Activated gamma-delta T cell (primary cell): ENCODE measurements around the gene SLC16A11.

Source experiments
- DNase-seq: peaks from one replicate; lab custom pipeline; 2025; lab: John Stamatoyannopoulos, UW

SLC16A11 gene

DNA sequence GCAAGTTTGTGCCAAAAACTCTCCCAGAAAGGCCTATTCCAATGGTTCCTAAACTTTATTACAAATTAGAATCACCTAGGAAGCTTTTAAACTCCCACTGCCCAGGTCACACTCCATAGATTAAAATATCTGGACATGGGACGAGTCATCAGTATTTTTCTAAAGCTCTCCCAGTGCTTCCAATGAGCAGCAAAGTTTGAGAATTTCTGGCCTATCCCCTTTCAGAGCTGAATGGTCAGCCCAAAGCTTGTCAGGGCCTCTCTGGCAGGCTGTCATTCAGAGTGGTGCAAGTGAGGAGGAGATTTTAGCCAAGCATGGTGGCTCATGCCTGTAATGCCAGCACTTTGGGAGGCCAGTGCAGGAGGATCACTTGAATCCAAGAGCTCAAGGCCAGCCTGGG lies 18.6 kb downstream of the SLC16A11 start:
- DNase-seq = no peak

DNA sequence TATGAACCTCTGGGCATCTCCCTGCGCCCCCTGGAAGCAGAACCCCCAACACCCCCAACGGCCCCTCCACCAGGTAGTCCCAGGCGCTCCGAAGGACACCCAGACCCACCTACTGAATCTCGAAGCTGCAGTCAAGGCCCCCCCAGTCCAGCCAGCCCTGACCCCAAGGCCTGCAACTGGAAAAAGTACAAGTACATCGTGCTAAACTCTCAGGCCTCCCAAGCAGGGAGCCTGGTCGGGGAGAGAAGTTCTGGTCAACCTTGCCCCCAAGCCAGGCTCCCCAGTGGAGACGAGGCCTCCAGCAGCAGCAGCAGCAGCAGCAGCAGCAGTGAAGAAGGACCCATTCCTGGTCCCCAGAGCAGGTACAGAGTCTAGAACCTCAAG lies 19.5 kb downstream of the SLC16A11 start:
- no peak for DNase-seq

DNA sequence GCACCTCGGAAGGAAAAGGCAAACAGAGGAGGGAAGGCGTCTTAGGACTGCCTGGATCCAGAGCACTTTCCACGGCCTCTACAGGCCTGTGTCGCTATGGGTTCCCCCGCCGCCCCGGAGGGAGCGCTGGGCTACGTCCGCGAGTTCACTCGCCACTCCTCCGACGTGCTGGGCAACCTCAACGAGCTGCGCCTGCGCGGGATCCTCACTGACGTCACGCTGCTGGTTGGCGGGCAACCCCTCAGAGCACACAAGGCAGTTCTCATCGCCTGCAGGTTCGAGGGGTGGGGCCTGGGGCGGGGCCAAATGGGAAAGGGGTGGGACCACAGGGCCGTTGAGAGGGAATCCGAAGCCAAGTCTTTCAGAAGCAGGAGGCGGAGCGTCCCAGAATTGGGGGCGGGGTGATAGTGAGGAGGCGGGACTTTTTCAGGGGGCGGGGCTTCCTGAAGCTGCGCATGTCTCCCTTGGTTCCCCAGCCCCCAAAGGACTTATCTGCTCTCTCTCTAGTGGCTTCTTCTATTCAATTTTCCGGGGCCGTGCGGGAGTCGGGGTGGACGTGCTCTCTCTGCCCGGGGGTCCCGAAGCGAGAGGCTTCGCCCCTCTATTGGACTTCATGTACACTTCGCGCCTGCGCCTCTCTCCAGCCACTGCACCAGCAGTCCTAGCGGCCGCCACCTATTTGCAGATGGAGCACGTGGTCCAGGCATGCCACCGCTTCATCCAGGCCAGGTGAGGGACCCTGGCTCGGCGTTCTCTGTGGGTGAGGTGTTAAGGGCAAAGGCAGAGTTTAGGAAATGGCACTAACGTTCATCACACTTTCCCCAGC lies 20.1 kb downstream of the SLC16A11 start:
- peak; percentile 97 for DNase-seq

DNA sequence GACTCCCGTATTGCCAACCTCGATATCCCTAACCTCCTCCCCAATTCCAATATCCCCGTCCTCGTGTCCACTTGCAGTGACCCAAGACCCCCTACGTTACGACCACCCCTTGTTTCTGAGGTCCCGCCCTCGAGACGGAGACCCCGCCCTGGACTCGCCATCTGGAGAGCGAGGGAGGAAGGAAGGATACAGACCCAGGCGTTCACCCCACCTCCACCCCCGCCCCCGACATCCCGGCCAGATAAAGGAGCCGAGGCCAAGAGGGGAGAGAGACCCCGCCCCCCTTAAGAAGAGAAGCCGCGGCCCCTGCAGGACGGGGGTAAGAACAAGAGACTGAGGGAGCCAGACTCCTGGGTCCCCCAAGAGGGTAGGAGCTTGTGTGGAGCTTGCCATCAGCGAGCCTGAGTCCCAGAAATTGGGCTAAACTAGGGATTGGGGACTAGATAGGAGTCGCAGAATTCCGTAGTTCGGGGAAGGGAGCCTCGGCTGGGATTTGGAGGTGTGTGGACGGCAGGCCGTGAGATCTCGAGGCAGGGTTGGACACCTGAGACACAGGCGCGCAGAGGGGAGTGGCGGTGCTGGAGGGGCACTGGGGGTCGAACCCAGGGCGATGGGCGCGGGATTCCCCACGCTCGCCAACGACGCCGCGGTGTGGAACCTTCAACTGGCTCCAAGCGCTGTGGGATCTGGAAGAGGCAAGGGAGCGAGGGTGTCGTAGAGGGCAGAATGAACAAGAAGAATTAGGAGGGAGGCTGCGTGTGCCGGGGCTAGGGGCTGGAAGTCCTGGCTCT lies 20.9 kb downstream of the SLC16A11 start, which contains the start of gene BCL6B:
BCL6B (plus strand) TSS at position 270 of the 791 bp plus-strand sequence. CDS start 622 bp downstream, outside the sequence.
- DNase-seq = no peak

DNA sequence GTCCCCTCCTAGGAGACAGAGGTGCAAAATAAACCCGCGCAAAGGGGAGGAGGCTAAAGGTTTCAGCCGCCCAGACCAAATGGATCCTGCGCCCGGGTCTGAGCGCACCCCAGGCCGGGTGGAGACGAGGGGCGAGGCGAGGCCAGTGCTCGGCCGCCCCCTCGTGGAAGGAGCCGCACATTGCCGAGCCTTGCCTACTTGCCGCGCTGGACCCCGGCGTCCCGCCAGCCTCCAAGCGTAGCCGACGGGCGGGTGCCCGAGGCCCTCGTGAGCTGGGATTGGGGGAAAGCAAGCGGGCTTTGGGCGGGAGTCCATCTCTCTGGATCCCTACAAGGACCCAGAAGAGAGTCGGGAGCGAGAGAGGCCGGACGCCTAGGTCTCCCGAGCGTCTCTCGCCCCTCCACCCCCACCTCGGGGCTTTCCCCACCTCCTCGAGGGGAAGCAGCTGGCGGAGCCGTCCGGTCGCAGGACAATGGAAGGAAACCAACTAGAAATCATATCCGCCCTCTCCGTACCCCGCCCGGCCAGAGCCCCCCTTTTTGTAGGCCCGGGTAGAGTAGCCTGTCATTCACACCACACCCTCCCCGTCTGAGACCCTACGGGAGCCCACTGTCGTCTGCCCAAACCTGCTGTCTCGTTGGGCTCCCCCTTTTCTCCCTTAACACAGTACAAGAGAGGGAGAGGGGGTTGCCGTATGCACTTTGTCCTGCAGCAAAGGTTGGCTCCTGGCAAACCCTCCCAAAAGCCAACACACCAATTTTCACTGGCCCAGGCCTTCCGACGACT lies 21.7 kb downstream of the SLC16A11 start:
- peak; percentile 58 for DNase-seq

DNA sequence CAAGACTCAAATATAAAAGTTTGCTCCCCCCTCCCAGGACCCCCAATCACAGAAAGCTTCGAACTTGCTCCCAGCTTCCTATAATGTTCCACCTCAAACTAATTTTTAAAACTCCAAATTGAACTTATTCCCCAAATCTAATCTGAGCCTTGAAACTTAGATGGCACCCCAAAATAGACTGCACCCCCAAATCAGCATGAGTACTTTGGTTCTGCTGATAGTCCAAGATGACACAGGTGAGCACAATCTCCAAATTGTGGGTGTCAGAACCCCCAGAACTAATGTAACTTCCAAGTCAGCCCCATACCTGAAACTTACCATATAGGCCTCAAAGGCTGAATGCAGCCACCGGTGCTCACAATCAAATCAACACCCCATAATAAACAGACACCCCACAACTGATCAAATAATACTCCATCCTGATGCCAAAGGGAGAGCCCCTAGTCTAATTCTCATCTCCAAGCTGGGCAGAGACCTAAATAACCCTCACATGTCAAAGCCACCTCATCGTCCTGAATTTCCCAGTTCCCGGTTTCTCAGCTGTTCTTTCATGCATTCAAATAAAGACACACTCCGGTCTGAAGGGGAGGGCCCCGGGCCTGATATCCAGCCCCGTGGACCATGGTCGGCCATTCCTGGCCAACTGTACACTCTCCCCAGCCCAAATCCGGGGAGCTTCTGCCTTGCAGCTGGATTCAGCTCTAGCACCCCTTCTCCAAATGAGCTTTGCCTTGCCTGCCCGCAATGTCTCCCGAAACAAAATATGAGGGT lies 22.8 kb downstream of the SLC16A11 start:
- no peak for DNase-seq

DNA sequence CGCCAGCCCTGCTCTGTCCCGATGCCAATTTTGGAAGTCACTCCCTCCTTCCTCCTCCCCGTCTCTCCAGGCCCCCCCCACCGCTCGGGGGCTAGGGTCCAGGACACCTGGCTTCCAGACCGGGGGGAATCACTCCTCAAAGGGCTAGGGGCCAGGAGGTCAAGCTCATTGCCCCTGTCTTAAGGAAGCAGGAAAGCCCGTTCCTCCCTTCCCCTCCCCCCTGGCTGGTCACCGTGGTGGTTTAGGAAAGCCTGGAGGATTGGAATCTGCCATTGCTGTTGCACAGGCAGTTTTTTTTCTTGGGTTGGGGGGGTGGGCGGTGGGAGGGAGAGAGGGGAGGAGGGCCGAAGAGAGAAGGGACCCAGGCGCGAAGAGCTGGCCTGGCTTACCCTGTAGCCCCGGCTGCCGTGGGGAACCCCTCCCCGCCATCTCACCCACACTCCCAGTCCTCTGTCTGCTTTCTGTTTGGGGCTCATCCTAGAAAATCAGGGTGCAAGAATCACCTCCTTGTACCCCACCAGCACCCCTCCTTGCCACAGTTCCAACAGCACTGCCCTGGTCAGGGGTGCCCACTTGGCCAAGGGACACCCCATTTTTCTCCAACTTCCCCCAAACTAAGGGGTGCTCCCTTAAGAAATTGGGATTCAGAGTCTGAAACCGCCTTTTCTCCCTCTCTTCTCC lies 23.9 kb downstream of the SLC16A11 start:
- DNase-seq = no peak

DNA sequence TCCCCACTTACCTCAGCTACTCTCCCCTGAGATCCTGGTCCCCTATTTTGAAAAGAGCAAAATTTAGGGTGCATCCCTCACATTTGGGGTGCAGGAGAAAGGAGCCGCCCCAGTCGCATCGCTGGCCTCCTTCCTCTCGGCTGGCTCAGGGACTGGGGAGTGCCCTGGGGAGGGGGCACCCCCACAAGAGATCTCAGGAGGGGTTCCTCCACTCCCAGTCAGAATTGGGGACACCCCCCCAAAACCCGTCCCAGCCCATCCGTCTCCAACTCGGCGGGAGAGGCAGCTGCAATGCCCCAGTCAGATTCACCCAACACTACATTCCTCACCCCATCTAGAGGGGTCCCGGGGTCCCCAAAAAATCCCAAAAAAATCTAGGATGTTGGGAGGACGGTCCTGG lies 24.5 kb downstream of the SLC16A11 start:
- no peak for DNase-seq

DNA sequence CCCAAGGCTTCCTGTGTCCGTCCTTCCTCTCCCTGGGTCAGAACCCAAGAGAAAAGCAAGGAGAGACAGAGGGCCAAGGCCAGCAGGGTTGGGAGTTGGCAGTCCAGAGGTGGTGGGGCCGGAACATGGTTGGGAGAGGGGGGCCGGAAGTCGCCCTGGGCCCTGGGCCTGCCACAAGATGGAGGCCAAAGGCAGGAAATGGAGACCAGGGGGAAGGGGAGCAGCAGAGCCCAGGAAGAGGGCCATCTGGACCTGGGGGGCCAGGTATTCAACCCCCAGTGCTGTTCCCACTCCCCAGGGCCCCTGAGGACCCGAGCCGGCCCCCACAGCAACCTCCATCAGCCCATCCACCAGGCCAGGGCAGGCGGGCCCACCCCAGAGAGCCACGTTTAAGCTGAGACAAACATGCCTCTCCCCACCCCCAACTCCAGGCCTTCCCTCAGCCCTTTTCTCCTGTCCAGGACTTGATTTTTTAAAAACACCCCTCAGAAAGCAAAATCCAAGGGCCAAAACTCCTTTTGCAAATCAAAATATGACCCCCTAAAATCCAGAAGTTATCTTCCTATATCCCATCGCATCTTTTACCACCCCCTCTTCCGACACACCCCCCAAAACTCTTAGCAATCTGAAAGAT lies 25.4 kb downstream of the SLC16A11 start:
- no peak for DNase-seq

DNA sequence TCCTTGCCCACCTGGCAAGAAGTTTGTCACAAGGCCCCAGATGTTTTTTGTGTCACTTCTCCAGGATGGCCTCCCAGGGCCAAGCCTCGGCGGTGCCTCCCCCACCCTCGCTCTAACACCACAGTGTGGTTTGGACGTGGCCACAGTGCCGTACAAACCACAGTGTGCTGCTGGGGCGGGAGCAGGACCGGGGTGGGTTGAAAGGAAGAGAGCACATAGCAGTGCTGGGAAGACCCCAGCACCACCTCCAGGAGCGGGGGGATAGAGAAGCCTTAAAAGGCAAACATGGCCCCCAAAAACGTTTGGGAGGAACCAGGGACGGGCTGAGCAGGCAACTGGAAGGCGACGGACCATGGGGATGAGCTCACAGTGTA lies 26.1 kb downstream of the SLC16A11 start:
- no peak for DNase-seq

DNA sequence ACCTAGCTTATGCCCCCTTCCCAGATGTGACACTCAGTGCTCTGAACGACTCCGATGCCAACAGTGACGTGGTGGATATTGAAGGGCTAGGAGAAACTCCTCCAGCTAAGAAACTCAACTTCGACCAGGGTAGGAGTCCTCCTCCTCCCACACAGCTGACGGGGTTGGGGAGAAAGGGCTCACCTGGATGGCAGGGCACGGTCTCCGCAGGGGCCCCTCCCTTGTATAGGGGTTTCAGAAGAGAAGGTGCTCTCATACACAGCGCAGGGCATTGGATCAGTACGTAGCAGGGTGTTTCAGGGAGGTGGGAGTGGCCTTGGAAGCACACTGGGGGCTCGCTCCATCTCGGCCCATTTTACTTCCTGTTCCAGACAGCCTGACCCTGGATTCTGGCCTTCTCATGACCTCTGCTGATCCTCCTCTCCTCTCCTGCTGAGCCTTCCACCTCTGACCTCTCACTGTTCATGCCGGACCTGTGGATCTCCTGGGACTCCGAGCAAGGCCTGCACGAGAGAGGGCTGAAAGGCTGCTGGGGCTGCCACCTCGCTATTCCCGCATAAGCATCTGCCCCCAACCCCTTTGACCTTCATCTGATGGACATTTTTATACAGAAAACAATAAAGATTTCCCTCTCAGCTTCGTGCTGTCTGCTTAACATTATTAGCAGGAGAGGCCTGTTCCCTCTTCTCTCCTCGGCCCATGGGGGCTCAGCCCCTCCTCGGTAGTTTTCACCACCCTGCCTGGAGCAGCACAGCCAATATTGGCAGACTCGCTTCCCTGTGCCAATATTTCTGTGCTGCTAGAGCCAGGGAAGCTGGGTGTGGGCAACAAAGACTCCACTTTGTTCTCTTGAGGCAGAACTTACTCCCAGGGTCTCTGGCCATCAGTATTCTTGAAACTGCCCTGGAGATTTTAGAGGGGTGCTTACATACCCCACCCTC lies 26.7 kb downstream of the SLC16A11 start:
- no peak for DNase-seq

DNA sequence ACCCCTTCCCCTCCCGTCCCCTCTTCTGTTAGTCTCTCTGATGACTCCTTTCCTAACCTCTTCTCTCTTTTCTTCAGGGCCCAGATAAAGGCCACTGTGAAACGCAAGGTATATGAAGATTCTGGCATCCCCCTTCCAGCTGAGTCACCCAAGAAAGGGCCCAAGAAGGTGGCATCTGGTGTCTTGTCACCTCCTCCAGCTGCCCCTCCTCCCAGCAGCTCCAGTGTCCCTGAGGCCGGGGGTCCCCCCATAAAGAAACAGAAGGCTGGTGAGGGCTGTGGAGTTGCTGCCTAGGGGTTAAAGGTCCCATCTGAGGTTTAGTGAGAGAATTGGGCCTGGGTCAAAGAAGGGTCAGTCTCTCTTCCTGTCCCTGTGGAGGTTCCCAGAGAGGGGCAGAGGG lies 27.5 kb downstream of the SLC16A11 start:
- no peak for DNase-seq

DNA sequence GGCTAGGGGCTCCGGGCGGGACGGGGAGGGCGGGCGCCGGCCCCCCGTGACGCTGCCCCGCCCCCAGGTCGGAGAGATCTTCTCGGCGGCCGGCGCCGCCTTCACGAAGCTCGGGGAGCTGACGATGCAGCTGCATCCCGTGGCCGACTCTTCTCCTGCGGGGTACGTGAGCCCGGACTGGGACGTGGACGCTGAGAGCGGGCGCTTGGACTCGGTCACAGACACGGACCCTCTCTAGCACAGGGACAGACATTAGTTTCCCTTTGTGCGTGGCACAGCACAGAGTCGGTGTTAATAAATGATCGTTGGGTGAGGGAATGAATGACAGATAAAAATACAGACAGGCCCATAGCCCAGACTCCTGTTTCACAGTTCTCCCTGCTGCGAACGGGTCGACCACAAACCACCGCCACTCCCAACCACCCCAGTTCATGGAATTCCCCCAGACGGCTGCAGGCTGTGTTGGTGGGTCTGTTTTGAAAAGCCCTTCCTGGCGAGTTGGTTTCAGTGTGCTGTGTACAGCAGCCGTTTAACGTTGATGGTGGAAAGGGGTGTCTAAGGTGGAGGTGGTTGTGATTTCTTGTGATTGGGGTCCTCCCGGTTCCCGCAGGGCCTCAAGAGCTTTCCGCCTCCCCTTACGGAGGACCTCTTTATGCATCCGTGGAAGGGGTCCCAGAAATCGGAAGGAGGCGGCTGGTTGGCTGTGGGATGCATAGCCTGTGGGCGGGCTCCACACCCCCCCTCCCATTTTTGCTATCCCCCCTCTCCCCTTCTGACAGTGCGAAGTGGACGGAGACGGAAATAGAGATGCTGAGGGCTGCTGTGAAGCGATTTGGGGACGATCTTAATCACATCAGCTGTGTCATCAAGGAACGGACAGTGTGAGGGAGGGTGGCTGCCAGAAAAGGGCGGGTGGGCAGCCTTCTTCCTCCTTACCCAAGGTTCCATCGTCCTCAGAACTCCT lies 28.6 kb downstream of the SLC16A11 start:
- peak; percentile 52 for DNase-seq

DNA sequence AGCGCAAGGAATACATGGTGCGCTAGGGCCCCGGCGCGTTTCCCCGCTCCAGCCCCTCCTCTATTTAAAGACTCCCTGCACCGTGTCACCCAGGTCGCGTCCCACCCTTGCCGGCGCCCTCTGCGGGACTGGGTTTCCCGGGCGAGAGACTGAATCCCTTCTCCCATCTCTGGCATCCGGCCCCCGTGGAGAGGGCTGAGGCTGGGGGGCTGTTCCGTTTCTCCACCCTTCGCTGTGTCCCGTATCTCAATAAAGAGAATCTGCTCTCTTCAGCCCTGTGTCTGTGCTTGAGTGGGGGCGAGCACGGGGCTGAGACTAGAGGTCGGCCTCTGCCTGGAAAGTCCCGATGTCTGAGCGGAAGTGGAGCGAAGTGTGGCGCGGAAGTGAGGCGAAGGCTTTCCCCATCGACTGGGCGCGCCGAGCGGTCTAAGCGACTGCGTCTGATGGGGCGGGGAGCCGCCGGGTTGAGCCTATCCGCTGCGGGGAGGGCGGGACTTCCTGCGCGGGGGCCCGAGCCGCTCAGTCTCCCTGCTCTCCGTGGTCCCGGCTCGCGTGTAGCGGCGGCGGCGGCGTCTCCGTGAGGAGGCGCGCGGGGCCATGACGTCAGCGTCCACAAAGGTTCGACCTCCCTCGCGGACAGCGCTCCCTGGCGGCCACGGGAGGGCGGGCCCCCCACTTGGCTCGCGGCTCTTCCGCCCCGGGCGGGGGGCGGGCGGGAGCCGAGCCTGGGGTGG lies 29.5 kb downstream of the SLC16A11 start:
- DNase-seq = peak; percentile 97

DNA sequence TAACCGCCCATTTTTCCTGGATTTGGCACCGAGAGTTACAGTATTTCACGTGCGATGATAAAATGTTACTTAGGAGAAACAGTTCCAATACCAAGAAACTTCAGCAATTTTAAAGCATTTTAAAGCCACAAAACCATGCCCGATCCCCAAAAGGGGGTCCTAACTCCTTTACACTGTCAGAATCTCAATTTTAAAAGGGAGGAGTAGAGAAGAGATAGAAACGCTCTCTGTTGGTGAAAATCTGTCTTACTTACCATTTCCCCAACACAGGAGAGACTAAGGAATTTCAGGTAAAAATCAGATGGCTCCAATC lies 32.0 kb downstream of the SLC16A11 start:
- no peak for DNase-seq

DNA sequence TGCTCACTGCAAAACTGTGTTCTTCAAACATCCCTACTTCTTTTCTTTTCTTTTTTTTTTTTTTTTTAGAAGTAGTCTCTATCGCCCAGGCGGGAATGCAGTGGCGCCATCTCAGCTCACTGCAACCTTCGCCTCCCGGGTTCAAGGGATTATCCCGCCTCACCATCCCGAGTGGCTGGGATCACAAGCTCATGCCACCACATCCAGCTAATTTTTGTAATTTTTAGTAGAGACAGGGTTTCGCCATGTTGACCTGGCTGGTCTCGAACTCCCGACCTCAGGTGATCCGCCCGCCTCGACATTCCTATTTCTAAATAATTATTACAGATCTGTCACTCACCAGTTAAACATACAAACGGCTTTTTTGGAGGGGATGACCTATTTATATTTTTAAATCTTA lies 32.5 kb downstream of the SLC16A11 start:
- DNase-seq = no peak

DNA sequence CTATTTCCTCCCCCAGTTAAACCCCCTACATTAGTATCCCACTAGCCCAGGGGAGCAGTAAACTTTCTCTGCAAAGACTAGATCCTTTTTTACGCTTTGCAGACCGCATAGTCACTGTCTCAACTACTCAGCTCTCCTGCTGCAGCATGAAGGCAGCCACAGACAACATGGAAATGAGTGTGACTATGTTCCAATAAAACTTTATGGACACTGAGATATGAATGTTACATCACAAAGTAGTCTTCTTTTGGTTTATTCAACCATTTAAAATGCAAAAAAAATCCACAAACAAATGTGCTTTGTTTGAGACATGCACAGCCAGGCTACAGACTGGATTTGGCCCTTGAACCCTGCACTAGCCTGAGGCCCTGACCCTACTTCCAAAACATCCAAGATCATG lies 33.4 kb downstream of the SLC16A11 start:
- DNase-seq = no peak

DNA sequence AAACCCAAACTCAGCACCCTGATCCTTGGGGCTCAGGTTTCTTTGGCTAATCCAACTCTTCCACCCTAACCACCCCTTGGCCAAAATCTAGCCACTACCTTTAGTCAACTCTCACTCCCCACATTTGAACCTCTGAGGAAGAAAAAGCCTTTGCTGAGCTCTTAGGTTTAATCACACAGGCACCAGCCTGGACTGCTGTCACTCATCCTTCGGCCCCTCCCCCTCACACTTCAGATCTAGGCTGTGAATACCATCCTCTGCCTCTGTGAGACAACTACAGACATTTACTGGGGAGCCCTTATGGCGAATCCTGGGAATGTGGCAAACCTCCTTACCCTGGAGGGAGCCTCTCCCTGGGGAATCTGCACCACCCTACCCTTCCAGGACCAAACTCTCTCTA lies 36.7 kb downstream of the SLC16A11 start:
- DNase-seq = no peak
